ENCODE data around the gene ANKRD6.

GRCh38 chr6:89503641-89504040 is 70.7 kb downstream of the ANKRD6 start:
- no peak for TF ChIP-seq POLR2AphosphoS5 (IDR thresholded peaks at IDR 0.05; ENCODE audit: low read depth, low read length)
- TF ChIP-seq CTCF (IDR thresholded peaks at IDR 0.05): no peak
- no peak for TF ChIP-seq SIN3A (IDR thresholded peaks at IDR 0.05; ENCODE audit: borderline replicate concordance, insufficient read depth, low read depth, low read length)
